Activated T-cell treated with anti-CD3 and anti-CD28 coated beads, Interleukin-2, amount 50 U/mL, for 48 hours (primary cell): ENCODE results near the gene IGFL2.
A peak's percentile ranks its signal among the peaks of the same experiment; 100 is the strongest.
"Not testable (repeated sequence)": the region's sequence is repeated elsewhere in the genome, so short reads cannot be mapped to it uniquely, and the experiment has no call there.

Source experiments
- DNase-seq, 2 experiments: peaks; one replicate each; pipeline ENCODE4 v3.0.0-alpha.2; 2020

IGFL2 gene

DNA sequence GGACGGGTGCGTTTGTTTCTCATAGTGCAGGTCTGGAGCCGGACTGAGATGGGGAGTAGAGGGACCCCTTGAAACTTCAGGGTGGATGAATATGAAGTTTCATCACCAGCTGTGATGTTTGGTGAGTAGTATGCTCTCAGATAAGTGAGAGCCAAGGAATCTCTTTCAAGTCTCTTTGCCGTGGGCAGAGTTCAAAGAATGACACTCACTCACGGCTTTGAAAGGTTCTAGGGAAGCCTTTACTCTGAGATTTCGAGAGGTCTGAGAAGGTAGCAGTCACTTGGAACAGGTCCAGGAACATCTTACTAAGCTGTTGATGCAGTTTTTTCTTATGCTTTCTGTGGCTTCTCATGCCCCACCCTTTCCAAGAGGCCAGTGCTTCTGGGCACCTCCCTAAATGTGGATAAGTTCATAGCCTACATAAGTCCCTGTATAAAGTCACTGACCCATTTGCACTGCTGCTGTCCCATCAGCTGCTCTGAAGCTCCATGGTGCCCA lies at the start of gene IGFL2:
IGFL2 (plus strand) TSS at position 448 of the 498 bp plus-strand sequence; CDS start at position 489, 41 bp downstream.
- peak in 1 of 2 experiments; percentile 27 for DNase-seq

DNA sequence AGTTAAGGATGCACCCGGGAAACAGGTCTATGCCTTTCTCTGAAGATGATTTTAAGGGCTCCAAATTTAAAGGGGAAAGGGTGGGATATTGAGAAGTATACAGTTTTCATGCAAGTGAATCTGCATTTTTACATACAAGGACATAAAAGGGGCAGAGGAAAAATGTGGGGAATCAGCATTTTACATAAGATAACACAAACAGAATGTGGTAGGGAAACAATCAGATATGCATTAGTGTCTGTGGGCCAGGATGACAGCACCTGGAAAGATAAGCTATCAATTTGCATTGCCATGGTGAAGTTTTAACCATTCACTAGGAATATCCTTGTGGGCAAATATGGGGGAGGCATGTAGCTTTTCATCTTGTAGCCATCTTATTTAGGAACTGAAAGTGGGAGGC lies 47.7 kb upstream of the IGFL2 start:
- DNase-seq = no peak

DNA sequence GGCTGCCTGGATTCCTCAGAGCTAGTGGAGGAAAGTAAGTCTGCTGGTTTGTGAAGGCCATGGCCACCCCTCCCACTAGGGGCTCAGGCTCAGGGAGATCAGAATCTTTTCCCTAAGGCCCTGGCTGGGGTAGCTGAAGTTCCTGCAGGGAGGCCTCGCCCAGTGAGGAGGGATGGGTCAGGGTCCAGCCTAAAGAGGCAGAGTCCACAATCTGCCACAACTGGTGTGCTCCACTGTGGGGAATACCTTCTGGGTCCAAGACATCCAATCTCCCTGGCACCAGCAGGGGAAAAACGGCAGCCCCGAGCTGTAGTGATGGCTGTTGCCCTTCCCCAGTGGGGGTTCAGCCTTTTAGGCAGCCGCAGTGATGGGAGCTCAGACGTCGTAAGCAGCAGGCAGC lies 46.7 kb upstream of the IGFL2 start:
- no peak for DNase-seq

DNA sequence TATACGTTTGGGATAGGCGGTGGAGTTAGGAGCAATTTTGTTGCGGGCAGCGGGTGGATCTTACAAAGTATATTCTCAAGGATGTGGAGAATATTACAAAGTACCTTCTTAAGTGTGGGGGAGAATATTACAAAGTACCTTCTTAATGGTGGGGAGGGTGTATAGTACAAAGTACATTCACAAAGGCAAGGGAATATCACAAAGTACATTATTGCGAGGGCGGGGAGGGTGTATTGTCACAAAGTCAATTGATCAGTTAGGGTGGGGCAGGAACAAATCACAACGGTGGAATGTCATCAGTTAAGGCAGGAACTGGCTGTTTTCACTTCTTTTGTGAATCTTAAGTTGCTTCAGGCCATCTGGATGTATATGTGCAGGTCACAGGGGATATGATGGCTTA lies 45.7 kb upstream of the IGFL2 start:
- DNase-seq = not testable (repeated sequence)

DNA sequence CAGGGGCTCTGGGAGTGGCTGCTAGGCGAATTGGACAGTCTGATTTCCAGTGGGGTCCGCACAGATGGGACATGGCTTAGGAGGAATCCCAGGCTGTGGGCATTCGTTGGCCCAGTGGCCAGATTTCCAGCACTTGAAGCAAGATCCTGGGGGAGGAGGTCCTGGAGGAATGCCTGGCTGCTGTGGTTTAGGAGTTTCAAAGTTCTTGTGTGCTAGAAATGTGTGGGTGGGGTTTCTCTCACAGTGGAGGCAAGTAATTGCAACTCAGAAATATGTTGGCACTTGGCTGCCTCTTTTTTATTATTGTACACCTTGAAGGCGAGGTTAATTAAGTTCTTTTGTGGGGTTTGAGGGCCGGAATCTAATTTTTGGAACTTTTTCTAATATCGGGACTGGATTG lies 40.7 kb upstream of the IGFL2 start:
- no peak for DNase-seq

DNA sequence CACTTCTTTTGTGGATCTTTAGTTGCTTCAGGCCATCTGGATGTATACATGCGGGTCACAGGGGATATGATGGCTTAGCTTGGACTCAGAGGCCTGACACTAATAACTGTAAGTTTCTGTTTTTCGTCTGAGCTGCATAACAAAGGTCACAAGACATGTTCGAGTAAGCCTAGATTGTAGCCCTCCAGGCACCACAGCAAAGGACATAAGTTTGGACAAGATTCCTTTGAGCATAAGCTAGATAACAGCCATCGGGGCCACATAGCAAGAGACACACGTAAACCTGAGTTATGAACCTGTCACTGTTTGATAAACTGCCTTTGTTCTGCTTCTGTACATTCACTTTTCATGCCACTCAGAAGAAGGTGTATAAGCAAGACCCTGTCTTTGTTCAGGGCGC lies 38.2 kb upstream of the IGFL2 start:
- DNase-seq = no peak

- no peak for DNase-seq
Observed at GRCh38 chr19:46111376-46111775, 36.7 kb upstream of the IGFL2 start.

DNA sequence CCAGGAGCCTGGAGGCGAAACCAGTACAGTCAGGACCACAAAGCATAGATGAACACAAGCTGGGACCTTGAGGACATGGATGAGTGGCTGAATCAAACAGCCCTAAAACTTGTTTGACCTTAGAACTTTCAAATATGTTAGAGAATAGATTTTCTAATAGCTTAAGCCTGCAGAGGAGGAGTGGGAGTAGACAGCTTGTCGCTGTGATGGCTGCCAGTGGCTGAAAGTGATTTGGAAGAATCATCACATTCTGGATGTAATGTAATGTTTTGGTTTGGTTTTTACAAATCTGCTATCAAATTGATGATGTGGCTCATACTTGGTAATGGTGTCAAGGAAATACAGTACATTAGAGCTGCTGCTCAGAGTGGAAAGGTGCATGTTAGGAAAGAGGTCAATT lies 35.5 kb upstream of the IGFL2 start:
- no peak for DNase-seq

- DNase-seq = no peak
Observed at GRCh38 chr19:46113726-46114125, 34.3 kb upstream of the IGFL2 start.

DNA sequence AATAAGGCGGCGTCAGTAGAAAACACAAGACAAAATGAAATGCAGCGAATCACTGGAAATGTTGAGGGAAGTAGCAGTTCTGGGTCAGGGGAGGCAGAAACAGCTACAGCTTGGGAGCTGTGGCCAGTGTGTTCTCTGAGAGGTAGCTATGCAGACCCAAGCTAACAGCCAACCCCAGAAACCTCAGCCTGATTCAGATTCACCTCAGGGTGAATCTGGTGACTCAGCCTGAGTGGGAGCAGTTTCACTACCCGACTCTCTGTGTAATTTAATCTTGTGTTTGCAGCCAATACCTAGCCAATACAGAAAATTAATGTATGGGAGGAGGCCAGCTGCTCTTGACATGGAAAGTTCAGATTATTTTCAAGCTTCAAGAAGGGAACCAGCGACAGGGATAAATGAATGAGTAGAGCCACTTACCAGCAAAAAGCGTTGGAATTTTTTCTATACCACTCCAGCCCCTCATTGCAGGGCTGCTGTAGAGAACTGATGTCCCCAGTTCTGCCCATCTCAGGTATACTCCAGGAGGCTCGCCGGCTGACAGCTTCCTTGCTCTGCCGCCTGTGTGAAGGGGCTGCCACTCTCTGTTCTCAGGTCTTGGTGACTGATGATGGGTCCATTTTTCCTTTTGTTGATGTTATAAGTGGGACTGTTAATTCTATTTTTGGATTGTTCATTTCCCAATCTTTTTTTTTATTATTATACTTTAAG lies 32.5 kb upstream of the IGFL2 start:
- DNase-seq = peak; percentile 68 to 74

DNA sequence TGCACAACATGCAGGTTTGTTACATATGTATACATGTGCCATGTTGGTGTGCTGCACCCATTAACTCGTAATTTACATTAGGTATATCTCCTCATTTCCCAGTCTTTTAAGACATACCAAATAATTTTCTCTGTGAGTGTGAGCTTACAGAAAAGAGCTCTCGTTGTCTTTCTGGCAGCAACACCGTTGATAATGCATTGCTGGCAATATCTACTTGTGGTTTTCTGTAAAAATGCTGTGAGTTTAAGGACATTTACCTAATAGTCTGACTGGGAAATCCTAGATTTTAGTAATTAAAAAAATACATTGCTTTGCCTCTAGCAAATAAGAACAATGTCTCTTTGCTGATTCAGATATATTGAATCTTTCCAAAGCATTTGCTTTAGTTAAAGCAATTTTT lies 31.9 kb upstream of the IGFL2 start:
- DNase-seq = no peak

DNA sequence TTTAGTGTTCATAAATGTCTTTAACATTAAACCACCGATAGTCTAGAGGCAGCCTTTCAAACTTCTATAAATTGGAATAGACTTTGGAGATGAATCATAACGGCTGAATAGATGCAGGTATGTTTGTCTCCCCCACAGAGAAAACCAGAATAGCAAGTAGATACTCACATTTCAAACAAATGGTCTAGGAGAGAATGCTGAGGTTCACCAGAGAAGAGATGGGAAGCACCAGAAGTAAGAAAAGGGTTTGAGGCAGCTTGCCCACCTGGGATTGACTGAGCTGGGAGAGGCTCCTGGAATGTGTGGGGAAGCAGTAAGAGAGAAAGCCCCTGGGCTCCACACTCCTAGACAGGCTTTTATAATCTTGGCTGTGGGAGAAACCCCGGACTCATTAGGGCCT lies 29.9 kb upstream of the IGFL2 start:
- DNase-seq = no peak

GRCh38 chr19:46124638-46125115 lies 23.4 kb upstream of the IGFL2 start, which contains the start of gene IGFL3:
Gene IGFL3 (minus strand): TSS chr19:46124688. CDS start chr19:46124649, 39 bp downstream.
- DNase-seq = no peak

- DNase-seq = no peak
Observed at GRCh38 chr19:46125447-46125846, 22.6 kb upstream of the IGFL2 start.

DNA sequence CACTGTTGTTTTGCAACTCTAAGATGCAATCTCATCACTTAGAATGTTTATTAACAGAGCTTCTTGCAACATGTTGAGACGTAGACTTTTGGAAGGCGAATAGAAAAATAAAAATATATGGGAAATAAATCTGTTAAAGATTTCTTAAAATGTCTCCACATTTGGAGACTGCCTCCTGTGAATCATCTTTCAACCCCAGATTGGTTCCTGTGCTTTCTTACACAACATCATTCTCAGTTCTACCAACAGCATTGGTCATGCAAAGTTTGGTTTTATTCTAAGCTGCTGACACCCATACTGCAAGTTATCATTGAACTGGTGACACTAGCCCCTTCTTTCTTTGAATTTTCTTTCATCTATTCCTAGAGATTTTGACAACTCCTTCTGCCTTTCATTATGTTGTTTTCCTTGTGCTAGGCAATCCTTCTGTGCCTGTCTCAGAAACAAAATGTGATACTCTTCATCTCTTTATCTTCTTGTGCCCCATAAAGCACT lies 21.9 kb upstream of the IGFL2 start:
- DNase-seq = no peak

DNA sequence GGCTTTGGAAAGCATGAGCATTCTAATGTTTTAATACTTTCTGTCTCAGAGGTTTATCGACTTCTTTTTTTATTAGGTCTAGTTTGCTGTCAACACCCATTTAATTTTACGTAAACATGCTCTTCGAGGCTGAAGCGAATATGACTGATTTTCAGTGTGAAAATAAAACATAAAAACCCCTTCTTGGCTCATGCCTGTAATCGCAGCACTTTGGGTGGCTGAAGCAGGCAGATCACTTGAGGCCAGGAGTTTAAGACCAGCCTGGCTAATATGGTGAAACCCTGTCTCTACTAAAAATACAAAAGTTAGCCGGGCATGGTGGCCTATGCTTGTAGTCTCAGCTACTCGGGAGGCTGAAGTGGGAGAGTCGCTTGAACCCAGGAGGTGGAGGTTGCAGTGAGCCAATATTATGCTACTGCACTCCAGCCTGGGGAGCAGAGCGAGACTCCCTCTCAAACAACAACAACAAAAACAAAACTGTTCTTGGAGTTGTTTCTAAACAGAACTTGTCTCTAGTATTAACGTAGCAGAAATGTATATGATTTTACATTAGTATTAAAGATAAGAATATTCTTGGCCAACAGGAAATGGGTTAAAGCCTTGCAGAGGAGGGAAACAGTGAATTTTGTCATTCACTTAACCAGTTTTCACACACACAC lies 16.4 kb upstream of the IGFL2 start:
- DNase-seq = no peak

- no peak for DNase-seq
Observed at GRCh38 chr19:46132508-46133100, 15.4 kb upstream of the IGFL2 start.

DNA sequence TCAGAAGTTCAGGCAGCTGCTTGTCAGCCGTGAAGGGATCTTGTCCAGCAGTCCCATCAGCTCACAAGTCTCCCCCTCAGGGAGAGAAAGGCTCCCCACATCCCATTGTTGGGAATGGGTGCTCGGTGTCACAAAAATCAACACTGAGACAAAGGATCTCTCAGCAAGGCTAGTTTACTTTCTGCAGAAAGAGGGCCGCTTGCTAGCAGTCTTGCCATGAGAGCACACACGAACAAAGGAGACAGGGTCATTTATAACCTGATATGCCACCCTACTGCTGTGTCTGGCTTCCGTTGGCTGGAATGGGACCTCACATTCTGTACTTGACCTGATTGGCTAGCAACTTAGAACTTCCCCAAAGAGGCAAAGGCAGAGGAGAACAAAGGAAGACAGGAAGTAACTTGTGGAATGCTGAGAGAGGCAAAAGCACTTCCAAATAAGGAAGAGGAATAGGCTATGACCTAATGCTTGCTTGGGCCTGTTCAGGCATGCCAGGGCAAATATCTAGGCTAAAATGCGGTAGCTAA lies 14.9 kb upstream of the IGFL2 start:
- DNase-seq = no peak

- no peak for DNase-seq
Observed at GRCh38 chr19:46133777-46134241, 14.2 kb upstream of the IGFL2 start.

GRCh38 chr19:46134527-46134926 lies 13.5 kb upstream of the IGFL2 start:
- DNase-seq = no peak

DNA sequence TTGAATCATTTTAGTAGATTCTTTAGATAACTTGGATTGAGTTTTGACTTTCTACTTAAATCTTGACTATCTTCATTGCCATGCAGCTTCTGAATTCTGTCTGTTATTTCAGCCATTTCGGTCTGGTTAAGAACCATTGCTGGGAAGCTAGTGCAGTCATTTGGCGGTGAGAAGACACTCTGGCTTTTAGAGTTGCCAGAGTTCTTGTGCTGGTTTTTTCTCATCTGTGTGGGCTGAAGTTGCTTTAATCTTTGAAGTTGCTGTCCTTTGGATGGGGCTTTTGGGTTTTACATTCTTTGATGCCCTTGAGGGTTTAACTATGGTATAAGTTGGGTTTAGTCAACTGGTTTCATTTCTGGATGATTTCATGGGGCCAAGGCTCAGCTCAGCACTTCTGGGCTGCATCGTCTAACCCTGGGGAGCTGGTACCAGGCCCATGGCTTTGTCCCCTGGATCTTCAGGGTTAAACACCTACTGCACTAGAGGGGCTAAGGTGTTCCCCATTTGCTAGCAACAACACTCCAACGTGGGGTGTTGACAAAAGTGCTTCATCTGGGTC lies 10.0 kb upstream of the IGFL2 start:
- DNase-seq = no peak

GRCh38 chr19:46141421-46141820 lies 6.6 kb upstream of the IGFL2 start:
- DNase-seq = no peak

DNA sequence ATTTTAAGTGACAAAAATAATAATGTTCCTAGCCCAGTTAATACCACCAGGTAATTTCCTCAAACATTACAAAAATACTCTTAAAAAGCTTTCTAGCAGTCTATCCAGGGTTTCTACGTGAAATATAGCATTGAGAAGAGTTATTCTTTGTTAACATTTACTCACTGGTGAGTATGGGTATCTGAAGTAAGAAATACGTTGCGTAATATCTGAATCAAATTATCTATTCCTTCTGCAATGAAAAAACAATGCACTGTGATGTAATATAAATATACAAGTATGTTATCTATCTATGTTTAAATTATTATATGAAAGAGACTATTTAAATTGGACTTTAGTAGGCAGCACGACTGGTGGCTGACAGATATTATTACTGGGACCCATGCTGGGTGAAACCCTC lies 5.7 kb upstream of the IGFL2 start:
- DNase-seq = no peak
